ENCODE data around the gene PLBD2.
"Not testable (repeated sequence)": the region's sequence is repeated elsewhere in the genome, so short reads cannot be mapped to it uniquely, and the experiment has no call there.

The PLBD2 gene

DNA sequence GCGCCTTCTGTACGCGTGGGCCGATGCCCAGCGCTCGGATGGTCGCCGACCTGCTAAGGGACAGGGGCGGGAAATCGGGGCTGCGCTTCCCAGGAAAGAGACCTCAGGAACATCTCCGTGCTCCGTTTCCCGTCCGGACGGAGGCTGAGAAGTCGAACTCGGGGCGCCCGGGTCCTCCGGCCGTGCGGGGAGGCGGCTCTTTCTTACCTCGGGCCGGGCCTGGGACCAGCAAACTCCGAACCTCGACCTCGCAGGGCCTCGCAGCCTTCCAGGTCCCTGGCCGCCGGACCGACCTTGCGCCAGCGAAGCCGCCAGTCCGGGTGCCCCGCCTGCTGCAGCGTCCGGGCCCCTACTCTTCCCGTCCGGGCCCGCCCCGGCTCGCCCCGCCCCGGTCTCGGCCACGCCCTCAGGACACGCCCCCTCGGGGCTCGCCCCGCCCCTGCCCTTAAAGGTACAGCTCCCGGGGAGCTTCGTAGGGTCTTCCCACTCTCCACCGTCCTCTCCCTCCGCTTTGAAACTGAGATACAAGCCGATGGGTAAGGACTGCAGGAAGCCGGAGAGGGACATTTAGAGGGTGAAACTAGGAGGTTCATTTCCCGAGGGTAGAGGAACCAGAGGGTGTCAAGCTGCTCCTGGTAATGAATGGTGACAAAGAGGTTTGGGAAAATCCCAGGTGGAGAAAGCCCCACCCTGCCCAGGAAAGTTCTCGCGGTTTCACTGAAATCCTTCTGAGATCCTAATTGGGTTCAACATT is 23.4 kb upstream of the PLBD2 start, which contains the start of gene SLC8B1:
TSS of gene SLC8B1 (minus strand) at position 324 of the 754 bp plus-strand sequence. CDS start 2,231 bp downstream, outside the sequence.
- DNase-seq = peak; percentile 25

DNA sequence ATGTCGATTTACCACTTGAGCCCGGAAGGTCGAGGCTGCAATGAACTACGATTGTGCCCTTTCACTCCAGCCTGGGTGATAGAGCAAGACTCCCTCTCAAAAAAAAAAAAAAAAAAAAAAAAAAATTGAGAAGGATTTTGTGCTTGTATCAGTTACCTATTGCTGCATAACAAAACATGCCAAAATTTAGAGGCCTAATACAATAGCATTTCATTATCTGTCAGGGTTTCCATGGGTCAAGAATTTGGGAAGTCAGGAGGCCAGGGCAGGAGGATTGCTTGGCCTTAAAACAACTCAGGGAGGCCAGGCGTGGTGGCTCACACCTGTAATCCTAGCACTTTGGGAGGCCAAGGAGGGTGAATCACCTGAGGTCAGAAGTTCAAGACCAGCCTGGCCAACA is 18.8 kb upstream of the PLBD2 start:
- DNase-seq = no peak

DNA sequence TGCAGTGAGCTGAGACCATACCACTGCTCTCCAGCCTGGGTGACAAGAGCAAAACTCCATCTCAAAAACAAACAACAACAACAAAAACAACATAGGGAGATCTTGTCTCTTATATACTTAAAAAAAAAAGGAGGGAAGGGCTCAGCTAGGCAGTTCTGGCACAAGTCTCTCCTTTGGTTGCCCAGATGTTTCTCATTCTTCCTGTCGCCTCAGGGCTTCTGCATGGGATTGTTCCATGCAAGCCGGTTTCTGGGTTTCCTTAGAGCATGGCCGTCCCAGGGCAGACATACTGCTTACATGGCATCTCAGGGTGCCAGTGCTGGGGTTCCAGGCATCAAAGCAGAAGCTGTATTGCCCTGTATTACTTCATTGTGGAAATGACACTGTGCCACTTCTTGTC is 18.3 kb upstream of the PLBD2 start:
- no peak for DNase-seq

DNA sequence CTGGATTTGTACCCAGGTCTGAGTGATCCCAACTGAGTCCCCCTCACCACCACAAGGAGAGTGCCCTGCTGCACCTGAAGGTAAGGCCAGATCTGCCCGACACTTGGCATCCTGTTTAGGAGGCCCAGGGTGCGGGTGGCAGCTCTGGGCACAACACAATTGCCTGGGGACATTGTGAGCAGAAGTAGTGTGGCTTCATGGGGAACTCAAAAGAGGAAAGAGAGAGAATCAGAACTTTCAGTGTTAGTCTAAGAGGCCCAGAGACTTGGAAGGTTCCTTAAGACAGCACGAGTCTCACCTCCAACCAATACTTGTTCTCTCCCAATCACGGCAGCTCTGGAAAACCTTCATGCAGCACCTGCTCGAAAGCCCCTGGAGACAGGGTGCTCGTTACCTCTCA is 16.9 kb upstream of the PLBD2 start:
- no peak for DNase-seq

DNA sequence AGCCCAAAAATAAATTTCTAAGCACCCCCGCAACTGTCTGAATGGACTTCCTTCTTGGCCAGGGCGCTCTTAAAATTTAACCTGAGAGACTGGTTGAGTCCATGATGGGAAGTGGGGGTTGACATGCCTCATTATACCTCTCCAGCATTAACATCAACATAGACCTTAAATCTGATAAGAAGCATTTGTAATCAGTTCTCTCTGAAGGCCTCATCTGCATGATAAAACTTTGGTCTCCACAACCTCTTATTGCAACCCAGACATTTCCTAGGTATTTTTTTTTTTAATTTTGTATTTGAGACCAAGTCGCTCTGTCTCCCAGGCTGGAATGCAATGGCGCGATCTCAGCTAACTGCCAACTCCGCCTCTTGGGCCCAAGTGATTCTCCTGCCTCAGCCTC is 13.1 kb upstream of the PLBD2 start:
- DNase-seq = no peak

DNA sequence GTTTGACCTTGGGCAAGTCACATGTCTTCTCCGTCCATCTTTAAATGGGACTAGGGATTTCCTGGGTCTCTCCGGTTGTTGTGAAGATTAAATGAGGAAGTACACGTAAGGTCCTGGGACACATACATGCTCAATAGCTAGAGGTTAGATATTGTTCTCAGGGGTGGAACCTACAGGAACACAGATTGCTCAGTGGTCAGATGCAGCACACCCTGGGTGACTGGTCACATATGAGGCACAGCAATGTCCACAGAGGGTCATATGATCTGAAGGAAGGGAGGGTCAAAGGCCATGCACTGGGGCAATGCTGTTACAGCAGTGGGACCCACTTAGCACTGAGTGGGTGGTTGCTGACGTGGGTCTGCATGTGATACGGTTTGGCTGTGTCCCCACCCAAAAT is 12.0 kb upstream of the PLBD2 start:
- DNase-seq = no peak

DNA sequence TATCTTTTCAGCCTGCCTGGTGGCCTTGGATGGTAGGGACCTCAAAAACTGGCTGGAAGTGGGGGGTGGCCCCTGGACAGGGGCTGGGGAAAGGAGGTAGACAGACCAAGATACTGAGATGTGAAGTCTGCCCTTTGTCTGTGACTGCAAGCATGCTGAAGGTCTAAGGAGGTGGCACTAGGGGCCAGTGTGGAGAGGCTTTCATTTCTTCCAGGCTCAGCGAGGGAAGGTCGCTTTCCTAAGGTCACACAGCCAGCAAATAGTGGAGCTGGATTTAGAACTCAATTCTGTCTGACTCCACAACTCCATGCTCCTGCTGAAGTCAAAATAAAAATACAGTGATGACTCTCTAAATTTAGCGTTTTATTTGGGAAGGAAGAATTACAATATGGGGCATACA is 11.3 kb upstream of the PLBD2 start:
- DNase-seq = no peak

DNA sequence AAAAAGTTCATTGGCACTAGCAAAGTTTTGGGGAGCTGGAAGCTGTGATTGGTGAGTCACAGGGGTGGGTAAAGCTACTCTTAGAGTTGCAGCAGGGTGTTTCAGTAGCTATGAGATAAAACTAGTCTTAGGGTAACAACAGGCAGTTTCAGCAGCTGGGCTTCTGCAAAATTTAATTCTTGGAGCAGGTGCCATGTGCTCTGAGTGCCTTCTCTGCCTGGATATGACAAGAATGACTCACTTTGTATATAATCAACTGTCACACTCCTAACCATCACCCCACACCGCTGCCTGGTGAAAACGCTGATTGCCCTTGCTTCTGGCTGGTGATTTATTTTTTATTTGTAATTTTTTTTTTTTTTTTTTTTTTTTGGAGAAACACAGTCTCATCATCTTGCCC is 10.5 kb upstream of the PLBD2 start:
- DNase-seq = no peak

DNA sequence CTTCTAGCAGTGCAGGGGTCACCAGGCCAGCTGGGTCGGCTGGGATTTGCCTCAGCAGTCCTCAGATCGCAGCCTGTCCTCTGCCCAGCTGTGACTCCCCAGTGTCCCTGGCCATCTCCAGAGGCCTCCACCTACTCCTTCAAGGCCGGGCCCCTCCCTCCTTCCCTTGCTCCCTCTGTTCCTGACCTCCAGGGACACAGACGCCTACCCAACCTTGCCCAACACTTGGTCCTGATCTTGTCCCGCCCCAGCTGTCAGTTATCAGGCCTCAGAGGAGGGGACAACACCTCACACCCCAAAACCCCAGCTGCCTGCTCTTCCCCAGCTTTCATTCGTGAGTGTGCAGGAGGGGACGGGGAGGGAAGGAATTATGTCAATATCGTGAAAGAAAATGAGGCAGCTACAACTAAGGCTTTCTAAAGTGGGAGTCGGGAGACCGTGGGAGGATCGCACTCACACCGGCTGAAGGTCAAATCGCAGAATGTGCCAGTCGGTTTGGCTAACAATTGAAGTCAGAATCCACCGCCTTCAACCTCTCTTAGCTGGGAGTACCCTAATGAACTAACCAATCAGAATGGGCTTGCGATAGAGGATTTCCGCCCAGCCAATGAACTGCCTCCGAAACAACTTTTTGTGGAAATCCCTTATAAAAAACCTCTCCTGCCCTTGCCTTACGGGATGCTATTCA is 9.4 kb upstream of the PLBD2 start:
- DNase-seq = no peak

DNA sequence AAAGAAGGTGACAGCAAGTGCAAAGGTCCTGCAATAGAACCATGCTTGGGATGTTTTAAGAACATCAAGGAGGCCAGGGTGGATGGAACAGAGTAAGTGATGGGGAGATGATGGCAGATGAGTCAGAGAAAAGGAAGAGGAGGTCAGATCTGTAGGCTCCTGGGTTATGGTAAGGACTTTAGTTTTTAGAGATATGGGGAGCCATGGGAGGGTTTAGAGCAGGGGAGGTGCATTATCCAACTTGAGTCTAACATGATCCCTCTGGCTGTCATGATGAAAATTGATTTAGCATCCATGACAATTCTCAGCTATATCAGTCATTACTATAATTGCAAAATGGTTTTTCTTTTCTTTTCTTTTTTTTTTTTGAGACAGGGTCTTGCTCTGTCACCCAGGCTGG is 7.3 kb upstream of the PLBD2 start:
- DNase-seq = no peak

DNA sequence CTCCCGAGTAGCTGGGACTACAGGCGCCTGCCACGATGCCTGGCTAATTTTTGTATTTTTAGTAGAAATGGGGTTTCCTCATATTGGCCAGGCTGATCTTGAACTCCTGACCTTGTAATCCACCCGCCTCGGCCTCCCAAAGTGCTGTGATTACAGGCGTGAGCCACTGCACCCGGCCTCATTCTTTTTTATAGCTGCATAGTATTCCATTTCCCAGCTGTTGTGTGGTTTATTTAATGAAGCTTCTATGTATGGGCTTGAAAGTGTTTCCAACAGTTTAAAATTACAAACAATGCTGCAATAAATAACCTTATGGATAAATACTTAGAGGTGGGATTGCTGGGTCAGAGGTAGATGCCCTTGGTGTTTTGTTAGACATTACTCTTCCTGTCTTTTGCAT is 4.2 kb upstream of the PLBD2 start:
- DNase-seq = not testable (repeated sequence)

DNA sequence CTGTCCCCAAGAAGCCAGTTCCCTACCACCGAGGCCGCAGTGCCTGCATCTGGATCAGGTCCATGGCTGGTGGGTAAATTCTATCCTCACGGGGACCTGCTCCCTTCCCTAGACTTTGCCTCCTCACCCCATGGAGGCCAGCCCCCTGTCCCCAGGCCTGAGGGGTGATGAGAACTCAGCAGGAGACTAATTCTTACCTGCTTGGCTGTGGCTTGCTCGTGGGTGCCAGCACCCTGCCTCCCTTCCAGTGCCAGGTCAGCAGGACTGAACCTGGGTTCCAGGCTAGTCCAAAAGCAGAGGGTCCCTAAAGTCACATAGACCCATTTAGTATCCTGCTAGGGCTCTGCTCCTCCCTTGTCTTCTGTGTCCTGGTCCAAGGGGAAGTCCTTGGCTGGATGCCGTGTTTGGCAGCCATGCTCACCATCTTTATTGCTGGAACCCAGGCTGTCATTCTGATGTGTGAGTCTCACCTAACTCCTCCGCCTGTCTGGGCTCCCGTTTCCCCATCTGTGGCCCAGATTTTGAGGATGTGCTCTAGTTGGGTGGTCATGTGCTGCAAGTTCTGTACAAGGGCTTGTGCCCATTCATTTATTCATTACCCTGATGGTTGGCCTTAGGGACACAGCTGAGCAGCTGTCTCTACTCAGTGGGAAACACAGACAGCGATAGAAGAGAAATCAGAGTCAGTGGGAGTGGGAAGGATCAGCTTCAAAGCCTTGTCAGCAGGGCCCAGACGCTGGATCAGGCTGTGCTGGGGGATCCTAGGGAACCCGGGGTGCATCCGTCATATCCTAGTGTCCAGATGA is 949 bp downstream of the PLBD2 start:
- no peak for DNase-seq

DNA sequence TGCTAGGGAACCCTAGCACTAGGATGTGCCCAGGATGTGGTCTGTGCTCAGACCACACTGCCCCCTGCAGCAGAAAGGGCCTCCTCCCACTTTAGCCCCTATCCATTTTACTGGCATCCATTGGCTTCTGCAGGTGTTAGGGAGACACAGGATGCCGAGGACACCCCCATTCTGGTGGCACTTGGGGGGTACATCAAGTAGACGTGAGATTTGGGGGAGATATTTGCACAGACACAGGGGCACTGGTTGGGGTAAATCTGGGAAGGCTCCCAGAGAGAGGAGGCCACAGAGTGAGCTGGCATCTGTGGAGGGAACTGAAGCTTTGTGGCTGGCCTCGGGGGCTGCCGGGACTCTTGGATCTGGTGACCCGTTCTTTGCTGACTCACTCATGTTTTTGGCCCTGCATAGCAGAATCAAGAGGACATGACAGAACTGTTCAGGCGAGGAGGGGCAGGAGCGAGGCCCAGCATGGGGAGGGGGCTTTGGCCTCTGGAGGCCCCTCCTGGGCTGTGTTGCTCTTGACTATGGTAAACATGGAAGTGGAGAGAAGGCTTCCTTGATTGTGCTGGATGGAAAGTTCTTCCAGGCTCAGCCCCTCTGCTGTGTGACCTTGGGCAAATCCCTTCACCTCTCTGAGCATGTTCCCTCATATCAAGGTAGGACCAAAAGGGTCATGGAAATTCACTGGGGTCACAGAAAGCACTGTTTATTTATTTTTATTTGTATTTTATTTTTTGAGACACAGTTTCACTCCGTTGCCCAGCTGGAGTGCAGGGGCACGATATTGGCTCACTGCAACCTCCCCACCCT is 1.8 kb downstream of the PLBD2 start:
- no peak for DNase-seq

DNA sequence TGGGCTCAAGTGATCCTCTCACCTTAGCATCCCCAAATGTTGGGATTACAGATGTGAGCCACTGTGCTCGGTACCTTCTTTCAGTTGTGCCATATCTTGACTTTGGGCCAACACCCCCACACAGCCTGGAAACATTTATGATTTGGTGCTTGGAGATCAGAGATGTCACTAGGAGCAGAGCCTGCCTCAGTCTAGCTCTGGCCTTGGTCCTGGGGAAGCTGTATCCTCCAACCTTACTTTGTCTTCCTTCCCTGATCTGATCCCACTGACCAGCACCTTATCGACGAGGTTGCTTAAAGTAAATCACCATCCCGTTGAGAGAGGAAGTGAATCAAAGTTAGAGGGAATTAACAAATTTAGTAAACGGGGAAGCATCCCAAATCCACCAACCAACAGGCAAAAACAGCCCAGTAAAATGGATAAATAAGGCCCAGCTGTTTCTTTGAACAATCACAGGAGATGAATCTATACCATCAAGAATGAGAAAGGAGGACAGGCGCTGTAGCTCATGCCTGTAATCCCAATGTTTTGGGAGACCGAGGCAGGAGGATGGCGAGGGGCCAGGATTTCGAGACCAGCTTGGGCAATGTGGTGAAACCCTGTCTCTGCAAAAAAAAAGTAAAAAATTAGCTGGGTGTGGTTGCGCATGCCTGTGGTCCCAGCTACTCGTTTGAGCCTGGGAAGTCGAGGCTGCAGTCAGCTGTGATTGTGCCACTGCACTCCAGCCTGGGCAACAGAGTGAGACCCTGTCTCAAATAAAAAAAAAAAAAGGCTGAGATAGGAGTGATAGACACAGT is 3.4 kb downstream of the PLBD2 start:
- DNase-seq = no peak

DNA sequence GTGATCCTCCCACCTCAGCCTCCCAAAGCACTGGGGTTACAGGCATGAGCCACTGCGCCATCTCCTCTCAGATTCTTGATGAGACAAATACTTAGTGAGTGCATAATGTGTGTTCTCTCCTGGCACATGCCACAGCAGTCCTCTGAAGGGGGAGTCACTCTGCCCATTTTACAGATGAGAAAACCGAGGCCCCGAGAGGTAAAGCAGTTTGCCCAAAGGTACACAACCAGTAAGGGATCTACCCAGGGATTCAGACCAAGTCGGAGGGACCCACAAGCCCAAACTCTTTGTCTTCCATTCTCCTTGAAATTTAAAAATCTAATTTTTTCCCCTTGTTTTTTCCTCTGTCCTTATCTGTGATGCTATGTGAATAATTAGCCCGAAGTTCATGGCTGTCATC is 6.3 kb downstream of the PLBD2 start:
- no peak for DNase-seq

DNA sequence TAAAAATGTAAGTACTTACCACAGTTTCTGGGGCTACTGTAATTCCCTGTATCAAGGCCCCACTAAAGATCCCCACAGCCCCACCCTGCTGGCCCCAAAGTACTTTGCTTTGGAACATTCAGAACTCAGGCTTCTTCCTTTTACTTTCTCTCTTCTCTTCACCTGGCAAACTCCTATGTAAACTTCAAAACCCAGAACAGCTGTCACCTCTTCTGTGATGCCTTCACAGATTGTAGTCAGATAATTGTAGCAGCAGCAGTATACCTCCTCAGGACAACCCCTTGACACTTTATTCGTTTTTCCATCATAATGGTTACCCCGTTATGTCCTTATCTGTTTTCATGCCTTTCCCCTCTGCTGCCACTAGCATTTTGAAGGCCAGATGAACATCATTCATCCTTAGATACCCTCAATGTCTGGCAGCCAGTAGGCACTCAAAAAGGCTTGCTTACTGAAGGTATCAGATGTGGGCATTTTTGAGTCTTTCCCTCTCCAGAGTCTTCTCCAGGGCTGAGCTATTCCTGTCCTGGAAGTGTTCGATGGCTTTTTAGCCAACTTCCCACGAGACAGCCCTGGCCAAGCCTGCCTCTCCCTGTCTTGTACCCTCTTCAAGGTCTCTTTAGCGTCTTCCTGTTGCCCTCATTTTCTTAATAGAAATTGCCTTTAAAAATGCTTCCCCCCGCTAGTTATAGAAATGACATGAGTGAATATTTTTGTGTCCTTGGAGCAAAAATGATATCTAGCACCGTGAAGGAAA is 7.4 kb downstream of the PLBD2 start:
- DNase-seq = no peak

DNA sequence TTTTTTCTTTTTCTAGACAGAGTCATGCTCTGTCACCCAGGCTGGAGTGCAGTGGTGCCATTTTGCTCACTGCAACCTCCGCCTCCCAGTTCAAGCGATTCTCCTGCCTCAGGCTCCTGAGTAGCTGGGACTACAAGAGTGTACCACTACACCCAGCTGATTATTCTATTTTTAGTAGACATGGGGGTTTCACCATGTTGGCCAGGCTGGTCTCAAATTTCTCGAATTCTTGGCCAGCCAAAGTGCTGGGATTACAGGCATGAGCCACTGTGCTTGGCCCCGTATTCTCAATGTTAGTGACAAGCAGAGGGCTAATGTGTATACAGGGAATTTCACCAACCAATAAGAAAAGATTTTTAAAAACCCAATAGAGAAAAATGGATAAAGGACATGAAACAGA is 8.4 kb downstream of the PLBD2 start:
- DNase-seq = no peak

DNA sequence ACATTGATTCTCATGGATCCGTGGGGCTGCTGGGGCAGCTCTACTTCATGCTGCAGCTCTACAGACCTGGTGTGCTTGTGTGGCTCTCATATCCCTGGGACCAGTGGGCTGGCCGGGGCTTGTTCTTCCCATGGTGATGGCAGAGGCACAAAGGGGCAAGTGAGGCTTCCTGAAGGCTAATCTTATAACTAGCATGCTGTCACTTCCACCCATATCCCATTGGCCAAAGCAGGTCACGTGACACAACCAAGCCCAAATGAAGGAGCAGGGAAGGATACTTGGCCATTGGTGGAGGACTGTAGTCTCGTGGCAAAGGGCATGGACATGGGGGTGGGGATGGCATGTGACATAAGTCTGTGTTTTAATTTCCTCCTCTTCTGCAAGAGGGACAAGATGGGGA is 9.9 kb downstream of the PLBD2 start:
- DNase-seq = no peak

DNA sequence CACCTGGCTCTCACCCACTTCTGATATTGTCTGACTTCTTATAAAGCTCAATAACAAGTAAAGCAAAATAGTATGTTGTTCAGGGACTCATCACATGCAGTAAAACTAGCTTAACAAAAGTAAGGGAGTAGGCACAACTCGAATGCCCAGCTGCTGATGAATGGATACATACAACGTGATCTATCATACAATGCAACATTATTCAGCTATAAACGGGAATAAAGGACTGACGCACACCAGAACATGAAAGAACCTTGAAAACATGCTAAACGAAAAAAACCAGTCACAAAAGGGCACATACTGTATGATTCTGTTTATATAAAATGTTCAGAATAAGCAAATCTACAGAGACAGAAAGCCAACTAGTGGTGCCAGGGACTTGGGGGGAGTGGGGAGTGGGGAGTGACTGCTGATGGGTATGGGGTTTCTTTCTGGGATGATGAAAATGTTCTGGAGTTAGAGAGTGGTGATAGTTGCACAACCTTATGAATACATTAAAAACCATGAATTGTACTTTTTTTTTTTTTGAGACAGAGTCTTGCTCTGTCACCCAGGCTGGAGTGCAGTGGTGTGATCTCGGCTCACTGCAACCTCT is 11.1 kb downstream of the PLBD2 start:
- no peak for DNase-seq

DNA sequence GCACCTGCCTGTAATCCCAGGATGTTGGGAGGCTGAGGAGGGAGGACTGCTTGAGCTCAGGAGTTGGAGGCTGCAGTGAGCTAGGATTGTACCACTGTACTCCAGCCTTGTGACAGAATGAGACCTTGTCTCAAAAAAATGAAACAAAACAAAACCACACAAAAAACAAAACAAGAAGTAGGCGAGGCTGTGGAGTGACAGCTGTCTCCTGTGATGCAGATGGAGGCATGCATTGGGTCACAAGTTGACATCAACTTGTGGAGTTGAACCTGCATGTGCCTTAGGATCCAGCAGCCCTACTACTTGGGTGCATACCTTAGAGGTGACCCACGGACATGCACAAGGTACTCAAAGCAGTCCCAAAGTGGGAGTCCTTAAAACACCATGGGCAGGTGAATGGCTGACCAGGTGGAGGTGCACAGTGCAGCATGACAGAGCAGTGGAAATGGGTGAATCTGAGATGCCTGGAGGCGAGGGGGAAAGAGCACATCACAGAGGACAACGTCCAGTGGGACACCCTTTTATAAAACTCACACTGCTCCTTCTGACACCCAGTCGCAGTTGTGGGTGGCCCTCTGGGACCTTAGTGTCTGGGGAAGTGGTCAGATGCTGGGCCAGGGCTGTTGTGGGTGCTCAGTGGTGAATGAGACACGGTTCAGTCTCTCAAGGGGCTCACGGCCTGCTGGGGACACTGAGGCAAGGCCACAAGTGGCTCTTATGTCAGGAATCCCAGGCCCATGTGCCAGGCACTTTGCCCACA is 12.7 kb downstream of the PLBD2 start:
- DNase-seq = no peak
